GM12878 (cell line): ENCODE data around the gene NUP93. TPM values are rescaled to one million over a fixed set of nuclear protein-coding genes. Genes with fewer than 3 reads are reported as not detected.

Source experiments
- BACH1 ChIP-seq: fragments of 450-650 bp; IDR thresholded peaks from 2 replicates; pipeline ENCODE4 v1.6.1; 2017; ENCODE audit warnings: mild to moderate bottlenecking, borderline replicate concordance
- CBX3 ChIP-seq: fragments of 200-600 bp; sonication (generic); IDR thresholded peaks from 2 replicates; pipeline ENCODE4 v1.6.1; 2016; ENCODE audit warnings: low read depth, borderline replicate concordance
- CBX5 ChIP-seq: sonication (generic); IDR thresholded peaks from 2 replicates; pipeline ENCODE4 v1.6.1; 2016; ENCODE audit warnings: low read depth, moderate library complexity, mild to moderate bottlenecking, inconsistent platforms
- CHD1 ChIP-seq: IDR thresholded peaks from 2 replicates; pipeline ENCODE4 v1.6.1; 2012; ENCODE audit warnings: low read depth, low read length, improper control_type of control experiment
- DPF2 ChIP-seq: fragments of 450-650 bp; IDR thresholded peaks from 2 replicates; pipeline ENCODE4 v1.6.1; 2017; ENCODE audit warnings: mild to moderate bottlenecking
- EED ChIP-seq: sonication (generic); IDR thresholded peaks from 2 replicates; pipeline ENCODE4 v1.6.1; 2016; ENCODE audit warnings: antibody characterized with exemption, low read depth
- EZH2 ChIP-seq: IDR thresholded peaks from 2 replicates; pipeline ENCODE4 v1.6.1; 2012; ENCODE audit warnings: low read depth, mild to moderate bottlenecking, control low read depth, inconsistent platforms, low read length, borderline replicate concordance; ENCODE audit not compliant: control insufficient read depth
- HDAC2 ChIP-seq: fragments of 200-600 bp; sonication (generic); IDR thresholded peaks from 2 replicates; pipeline ENCODE4 v1.6.1; 2017
- MEF2A ChIP-seq: IDR thresholded peaks from 2 replicates; pipeline ENCODE4 v1.6.1; 2011; ENCODE audit warnings: low read depth, mild to moderate bottlenecking, low read length, moderate library complexity; ENCODE audit not compliant: insufficient read depth
- MTA2 ChIP-seq: fragments of 450-650 bp; IDR thresholded peaks from 2 replicates; pipeline ENCODE4 v1.6.1; 2016; ENCODE audit warnings: low read depth, mild to moderate bottlenecking, moderate library complexity
- MTA3 ChIP-seq: IDR thresholded peaks from 2 replicates; pipeline ENCODE4 v1.6.1; 2012; ENCODE audit warnings: low read length, inconsistent platforms, borderline replicate concordance
- MYC ChIP-seq: IDR thresholded peaks from 2 replicates; pipeline ENCODE4 v1.6.1; 2011; ENCODE audit warnings: mild to moderate bottlenecking, low read length, moderate library complexity, inconsistent platforms; ENCODE audit not compliant: insufficient read depth, insufficient replicate concordance, insufficient read length, severe bottlenecking
- NFIC ChIP-seq: IDR thresholded peaks from 2 replicates; pipeline ENCODE4 v1.6.1; 2012; ENCODE audit warnings: low read depth, mild to moderate bottlenecking, inconsistent platforms, low read length, moderate library complexity
- RAD51 ChIP-seq: fragments of 450-650 bp; IDR thresholded peaks from 2 replicates; pipeline ENCODE4 v1.6.1; 2016; ENCODE audit warnings: moderate library complexity, mild to moderate bottlenecking, inconsistent platforms
- RB1 ChIP-seq: fragments of 450-650 bp; formaldehyde crosslinking; IDR thresholded peaks from 2 replicates; pipeline ENCODE4 v1.6.1; 2017; ENCODE audit warnings: mild to moderate bottlenecking, borderline replicate concordance
- RCOR1 ChIP-seq: conservative IDR thresholded peaks from 2 replicates; pipeline ENCODE4 v1.6.1; 2012; ENCODE audit warnings: low read depth, low read length, improper control_type of control experiment
- SPI1 ChIP-seq: IDR thresholded peaks from 2 replicates; pipeline ENCODE4 v1.6.1; 2011; ENCODE audit warnings: low read depth, mild to moderate bottlenecking, low read length, moderate library complexity, borderline replicate concordance; ENCODE audit not compliant: insufficient read depth
- SRF ChIP-seq, 2 experiments: IDR thresholded peaks; 2 replicates each; pipeline ENCODE4 v1.6.1; 2011; ENCODE audit warnings: low read depth in 2 of 2, low read length in 2 of 2, mild to moderate bottlenecking in 1 of 2, moderate library complexity in 1 of 2
- TARDBP ChIP-seq: IDR thresholded peaks from 2 replicates; pipeline ENCODE4 v1.6.1; 2016; ENCODE audit warnings: borderline replicate concordance
- YBX1 ChIP-seq: fragments of 450-650 bp; IDR thresholded peaks from 2 replicates; pipeline ENCODE4 v1.6.1; 2016; ENCODE audit warnings: antibody characterized with exemption
- ZSCAN29 ChIP-seq: fragments of 450-650 bp; IDR thresholded peaks from 2 replicates; pipeline ENCODE4 v1.6.1; 2017; ENCODE audit warnings: mild to moderate bottlenecking, moderate library complexity
- polyA plus RNA-seq, 11 experiments: library from polyadenylated mRNA; depleted of rRNA in 4 of 11; unstranded in 6 of 11; stranded (reverse) in 5 of 11; fragments of >200 nt; fragmentation: Nextera tagmentation in 4 of 11; fragmentation: Illumina TruSeq in 1 of 11; extraction: Ambion mirVana in 4 of 11; extraction: Trizol in 1 of 11; gene quantifications; 1 replicate in 1 of 11; 2 replicates in 10 of 11; pipeline versions ENCODE4 v1.2.1 to v1.2.3, GENCODE V29; 2011 to 2016; ENCODE audit warnings: inconsistent platforms in 2 of 11, missing spikeins in 2 of 11, low read depth in 1 of 11
- total RNA-seq, 4 experiments: library from RNA; depleted of rRNA in 3 of 4; stranded (reverse); fragments of >200 nt in 3 of 4; fragmentation: Illumina TruSeq in 1 of 4; extraction: Trizol in 1 of 4; gene quantifications; 2 replicates each; pipeline versions ENCODE4 v1.2.1 to v1.2.3, GENCODE V29; 2013 to 2021
- TF ChIP-seq, protein P1 (sequence below): fragments of 450-650 bp; IDR thresholded peaks from 2 replicates; pipeline ENCODE4 v1.6.1; 2016; ENCODE audit warnings: mild to moderate bottlenecking, moderate library complexity, borderline replicate concordance
- TF ChIP-seq, protein P2 (sequence below): fragments of 150-350 bp; IDR thresholded peaks from 2 replicates; pipeline ENCODE4 v1.6.1; 2016; ENCODE audit warnings: low read depth, low read length
- TF ChIP-seq, protein P3 (sequence below): IDR thresholded peaks from 2 replicates; pipeline ENCODE4 v1.6.1; 2011; ENCODE audit warnings: borderline replicate concordance, low read depth, mild to moderate bottlenecking, moderate library complexity, mixed read lengths, low read length; ENCODE audit not compliant: insufficient read depth; ENCODE audit errors: extremely low read length

The NUP93 gene
- total and polyA plus RNA-seq, 10 of the 15 experiments (the other 5 are each of a cell fraction or from before 2014, with no cell fraction given), result 82.2 to 175 (median 101) TPM

DNA sequence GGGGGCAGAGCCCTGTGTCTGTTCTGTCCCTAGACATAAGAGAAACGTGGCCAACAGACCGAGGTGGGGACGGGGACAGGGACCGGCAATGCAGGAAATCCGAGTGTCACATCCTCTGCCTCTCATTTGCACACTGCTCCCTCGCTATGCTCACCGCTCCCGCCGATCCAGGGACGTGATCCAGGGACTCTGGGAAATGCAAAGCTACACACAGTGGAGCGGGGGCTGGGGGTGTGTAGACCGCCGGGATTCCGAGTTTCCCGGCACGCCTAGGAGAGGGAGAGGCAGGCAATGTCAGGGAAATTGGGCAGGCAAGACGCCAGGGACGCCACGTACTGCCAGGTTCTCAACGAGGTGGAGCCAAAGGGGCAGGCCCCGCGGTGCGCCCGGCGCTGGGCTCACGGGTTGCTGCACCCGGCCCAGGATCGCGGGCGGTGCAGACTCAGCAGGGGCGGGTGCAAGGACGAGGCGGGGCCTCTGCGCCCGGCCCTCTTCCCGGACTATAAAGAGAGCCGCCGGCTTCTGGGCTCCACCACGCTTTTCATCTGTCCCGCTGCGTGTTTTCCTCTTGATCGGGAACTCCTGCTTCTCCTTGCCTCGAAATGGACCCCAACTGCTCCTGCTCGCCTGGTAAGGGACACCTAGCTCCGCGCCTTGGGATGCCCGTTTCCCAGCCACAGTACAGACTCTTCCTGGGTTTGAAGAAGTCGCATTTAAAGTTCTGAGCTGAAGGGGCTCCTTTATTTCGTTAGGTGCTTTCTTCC, 47.8 kb upstream of the NUP93 start, which contains the start of gene MT1X (continued):
- no peak for TF ChIP-seq EZH2
- TF ChIP-seq, protein P1, sequence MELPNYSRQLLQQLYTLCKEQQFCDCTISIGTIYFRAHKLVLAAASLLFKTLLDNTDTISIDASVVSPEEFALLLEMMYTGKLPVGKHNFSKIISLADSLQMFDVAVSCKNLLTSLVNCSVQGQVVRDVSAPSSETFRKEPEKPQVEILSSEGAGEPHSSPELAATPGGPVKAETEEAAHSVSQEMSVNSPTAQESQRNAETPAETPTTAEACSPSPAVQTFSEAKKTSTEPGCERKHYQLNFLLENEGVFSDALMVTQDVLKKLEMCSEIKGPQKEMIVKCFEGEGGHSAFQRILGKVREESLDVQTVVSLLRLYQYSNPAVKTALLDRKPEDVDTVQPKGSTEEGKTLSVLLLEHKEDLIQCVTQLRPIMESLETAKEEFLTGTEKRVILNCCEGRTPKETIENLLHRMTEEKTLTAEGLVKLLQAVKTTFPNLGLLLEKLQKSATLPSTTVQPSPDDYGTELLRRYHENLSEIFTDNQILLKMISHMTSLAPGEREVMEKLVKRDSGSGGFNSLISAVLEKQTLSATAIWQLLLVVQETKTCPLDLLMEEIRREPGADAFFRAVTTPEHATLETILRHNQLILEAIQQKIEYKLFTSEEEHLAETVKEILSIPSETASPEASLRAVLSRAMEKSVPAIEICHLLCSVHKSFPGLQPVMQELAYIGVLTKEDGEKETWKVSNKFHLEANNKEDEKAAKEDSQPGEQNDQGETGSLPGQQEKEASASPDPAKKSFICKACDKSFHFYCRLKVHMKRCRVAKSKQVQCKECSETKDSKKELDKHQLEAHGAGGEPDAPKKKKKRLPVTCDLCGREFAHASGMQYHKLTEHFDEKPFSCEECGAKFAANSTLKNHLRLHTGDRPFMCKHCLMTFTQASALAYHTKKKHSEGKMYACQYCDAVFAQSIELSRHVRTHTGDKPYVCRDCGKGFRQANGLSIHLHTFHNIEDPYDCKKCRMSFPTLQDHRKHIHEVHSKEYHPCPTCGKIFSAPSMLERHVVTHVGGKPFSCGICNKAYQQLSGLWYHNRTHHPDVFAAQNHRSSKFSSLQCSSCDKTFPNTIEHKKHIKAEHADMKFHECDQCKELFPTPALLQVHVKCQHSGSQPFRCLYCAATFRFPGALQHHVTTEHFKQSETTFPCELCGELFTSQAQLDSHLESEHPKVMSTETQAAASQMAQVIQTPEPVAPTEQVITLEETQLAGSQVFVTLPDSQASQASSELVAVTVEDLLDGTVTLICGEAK, result no peak
- TF ChIP-seq MYC, result no peak
- TF ChIP-seq EED, result no peak
- TF ChIP-seq BACH1, result no peak
- TF ChIP-seq TARDBP, result no peak
- no peak for TF ChIP-seq RCOR1
- no peak for TF ChIP-seq CBX3
- no peak for TF ChIP-seq RB1
- no peak for TF ChIP-seq MEF2A
- no peak for TF ChIP-seq YBX1
- 0 out of 2 replicates have a peak, but pooled peaks have one; percentile 40 for TF ChIP-seq DPF2
- TF ChIP-seq SPI1, result no peak
- no peak for TF ChIP-seq MTA3
- TF ChIP-seq RAD51, result no peak
- TF ChIP-seq NFIC, result no peak
- TF ChIP-seq SRF (IDR thresholded peaks at IDR 0.05; ENCODE audit: low read depth in 2 of 2, low read length in 2 of 2), result no peak
- no peak for TF ChIP-seq ZSCAN29
- TF ChIP-seq, protein P2, sequence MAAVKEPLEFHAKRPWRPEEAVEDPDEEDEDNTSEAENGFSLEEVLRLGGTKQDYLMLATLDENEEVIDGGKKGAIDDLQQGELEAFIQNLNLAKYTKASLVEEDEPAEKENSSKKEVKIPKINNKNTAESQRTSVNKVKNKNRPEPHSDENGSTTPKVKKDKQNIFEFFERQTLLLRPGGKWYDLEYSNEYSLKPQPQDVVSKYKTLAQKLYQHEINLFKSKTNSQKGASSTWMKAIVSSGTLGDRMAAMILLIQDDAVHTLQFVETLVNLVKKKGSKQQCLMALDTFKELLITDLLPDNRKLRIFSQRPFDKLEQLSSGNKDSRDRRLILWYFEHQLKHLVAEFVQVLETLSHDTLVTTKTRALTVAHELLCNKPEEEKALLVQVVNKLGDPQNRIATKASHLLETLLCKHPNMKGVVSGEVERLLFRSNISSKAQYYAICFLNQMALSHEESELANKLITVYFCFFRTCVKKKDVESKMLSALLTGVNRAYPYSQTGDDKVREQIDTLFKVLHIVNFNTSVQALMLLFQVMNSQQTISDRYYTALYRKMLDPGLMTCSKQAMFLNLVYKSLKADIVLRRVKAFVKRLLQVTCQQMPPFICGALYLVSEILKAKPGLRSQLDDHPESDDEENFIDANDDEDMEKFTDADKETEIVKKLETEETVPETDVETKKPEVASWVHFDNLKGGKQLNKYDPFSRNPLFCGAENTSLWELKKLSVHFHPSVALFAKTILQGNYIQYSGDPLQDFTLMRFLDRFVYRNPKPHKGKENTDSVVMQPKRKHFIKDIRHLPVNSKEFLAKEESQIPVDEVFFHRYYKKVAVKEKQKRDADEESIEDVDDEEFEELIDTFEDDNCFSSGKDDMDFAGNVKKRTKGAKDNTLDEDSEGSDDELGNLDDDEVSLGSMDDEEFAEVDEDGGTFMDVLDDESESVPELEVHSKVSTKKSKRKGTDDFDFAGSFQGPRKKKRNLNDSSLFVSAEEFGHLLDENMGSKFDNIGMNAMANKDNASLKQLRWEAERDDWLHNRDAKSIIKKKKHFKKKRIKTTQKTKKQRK, result no peak
- TF ChIP-seq, protein P3, sequence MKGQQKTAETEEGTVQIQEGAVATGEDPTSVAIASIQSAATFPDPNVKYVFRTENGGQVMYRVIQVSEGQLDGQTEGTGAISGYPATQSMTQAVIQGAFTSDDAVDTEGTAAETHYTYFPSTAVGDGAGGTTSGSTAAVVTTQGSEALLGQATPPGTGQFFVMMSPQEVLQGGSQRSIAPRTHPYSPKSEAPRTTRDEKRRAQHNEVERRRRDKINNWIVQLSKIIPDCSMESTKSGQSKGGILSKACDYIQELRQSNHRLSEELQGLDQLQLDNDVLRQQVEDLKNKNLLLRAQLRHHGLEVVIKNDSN, result no peak
- TF ChIP-seq HDAC2, result no peak
- no peak for TF ChIP-seq CBX5
- TF ChIP-seq CHD1, result no peak
- no peak for TF ChIP-seq MTA2
